Peyer's patch (tissue), 4 donors: ENCODE results near the gene CACNA2D4. TPM values are rescaled to one million over a fixed set of nuclear protein-coding genes. Genes with fewer than 3 reads are reported as not detected.

ENCODE experiments used
- DNase-seq, 3 donors: peaks; one replicate each; pipeline ENCODE4 v3.0.0-alpha.2; 2017 to 2019
- H3K27ac ChIP-seq, 4 donors: fragments of 200-600 bp; sonication (generic); one replicate each; pipeline ENCODE4 v1.5.1; 2016 to 2019
- H3K27me3 ChIP-seq, 2 donors: fragments of 200-600 bp; sonication (generic); one replicate each; pipeline ENCODE4 v1.5.1; 2019
- H3K36me3 ChIP-seq, 3 donors: fragments of 200-600 bp; sonication (generic); one replicate each; pipeline ENCODE4 v1.5.1; 2016 to 2019
- H3K4me1 ChIP-seq, 4 donors: fragments of 200-600 bp; sonication (generic); one replicate each; pipeline ENCODE4 v1.5.1; 2016 to 2019
- H3K4me3 ChIP-seq, 4 donors: fragments of 200-600 bp; sonication (generic); 1 replicate in 3 of 4; 2 replicates in 1 of 4; pipeline ENCODE4 v1.5.1; 2016 to 2019; ENCODE audit warnings: mild to moderate bottlenecking in 1 of 4
- H3K9me3 ChIP-seq, 4 donors: fragments of 200-600 bp; sonication (generic); one replicate each; pipeline ENCODE4 v1.5.1; 2016 to 2019; ENCODE audit warnings: mild to moderate bottlenecking in 1 of 4
- CTCF ChIP-seq, 6 experiments: fragments of 450-650 bp in 4 of 6; fragments of 200-600 bp in 2 of 6; sonication (generic) in 1 of 6; IDR thresholded peaks; one replicate each; pipeline ENCODE4 v1.5.1; 2017 to 2019; ENCODE audit warnings: antibody characterized with exemption in 6 of 6, mild to moderate bottlenecking in 3 of 6, moderate library complexity in 1 of 6
- POLR2A ChIP-seq, 2 donors: fragments of 450-650 bp; IDR thresholded peaks; one replicate each; pipeline ENCODE4 v1.5.1; 2017; ENCODE audit warnings: antibody characterized with exemption in 2 of 2, mild to moderate bottlenecking in 2 of 2, moderate library complexity in 2 of 2
- total RNA-seq, 4 donors: library from RNA; depleted of rRNA; stranded (reverse); fragments of >200 nt; gene quantifications; one replicate each; pipeline ENCODE4 v1.1.0, GENCODE V29; 2016

Gene CACNA2D4
- total RNA-seq, 4 donors from 2014 or later: 9.5 to 19.3 (median 12.3) TPM

GRCh38 chr12:1787714-1788113, 130.7 kb downstream of the CACNA2D4 start:
- no peaks in the 10 kb centered on the region for H3K27me3 ChIP-seq
- peaks cover 0 to 18% (median 0%) of the 10 kb centered on the region in 3 donors for H3K36me3 ChIP-seq
- TF ChIP-seq POLR2A (IDR thresholded peaks at IDR 0.05): no peak
- TF ChIP-seq CTCF (IDR thresholded peaks at IDR 0.05): no peak
- no peaks in the 10 kb centered on the region for H3K9me3 ChIP-seq
- H3K27ac ChIP-seq: no peak overlapping the region
- H3K4me1 ChIP-seq: peaks cover 0 to 7% (median 2%) of the 10 kb centered on the region in 4 donors
- H3K4me3 ChIP-seq: no peak overlapping the region
- no peak for DNase-seq

- H3K9me3 ChIP-seq: no peaks in the 10 kb centered on the region
- no peak for TF ChIP-seq CTCF (IDR thresholded peaks at IDR 0.05)
- TF ChIP-seq POLR2A (IDR thresholded peaks at IDR 0.05): no peak
- no peaks in the 10 kb centered on the region for H3K4me1 ChIP-seq
- H3K27ac ChIP-seq: no peak overlapping the region
- H3K4me3 ChIP-seq: no peak overlapping the region
- H3K27me3 ChIP-seq: no peaks in the 10 kb centered on the region
- DNase-seq: no peak
- peaks cover 0 to 21% (median 0%) of the 10 kb centered on the region in 3 donors for H3K36me3 ChIP-seq
These were observed 136.2 kb downstream of the CACNA2D4 start for GRCh38 chr12:1782215-1782614.

GRCh38 chr12:1781772-1782171, 136.7 kb downstream of the CACNA2D4 start:
- Histone ChIP-seq H3K27me3 (no peaks in the 10 kb centered on the region), H3K9me3 (no peaks in the 10 kb centered on the region), H3K27ac (no peak overlapping the region), H3K36me3 (peaks cover 0 to 17% (median 0%) of the 10 kb centered on the region in 3 donors), H3K4me1 (no peaks in the 10 kb centered on the region), H3K4me3 (no peak overlapping the region)
- TF ChIP-seq CTCF (IDR thresholded peaks at IDR 0.05): no peak
- TF ChIP-seq POLR2A (IDR thresholded peaks at IDR 0.05): no peak
- DNase-seq: no peak

GRCh38 chr12:1779783-1780182, 138.7 kb downstream of the CACNA2D4 start:
- Histone ChIP-seq H3K9me3 (no peaks in the 10 kb centered on the region), H3K27me3 (no peaks in the 10 kb centered on the region), H3K4me3 (no peak overlapping the region), H3K4me1 (no peaks in the 10 kb centered on the region), H3K36me3 (peaks cover 0 to 4% (median 0%) of the 10 kb centered on the region in 3 donors), H3K27ac (no peak overlapping the region)
- TF ChIP-seq POLR2A (IDR thresholded peaks at IDR 0.05) (no peak), CTCF (IDR thresholded peaks at IDR 0.05) (no peak)
- no peak for DNase-seq

GRCh38 chr12:1778911-1779310, 139.5 kb downstream of the CACNA2D4 start:
- Histone ChIP-seq H3K4me1 (no peaks in the 10 kb centered on the region), H3K36me3 (peaks cover 0 to 12% (median 0%) of the 10 kb centered on the region in 3 donors), H3K27ac (no peak overlapping the region), H3K9me3 (no peaks in the 10 kb centered on the region), H3K4me3 (no peak overlapping the region), H3K27me3 (no peaks in the 10 kb centered on the region)
- no peak for DNase-seq
- TF ChIP-seq POLR2A (IDR thresholded peaks at IDR 0.05) (no peak), CTCF (IDR thresholded peaks at IDR 0.05) (no peak)

GRCh38 chr12:1777798-1778197, 140.7 kb downstream of the CACNA2D4 start:
- no peak for DNase-seq
- H3K36me3 ChIP-seq: peaks cover 0 to 23% (median 0%) of the 10 kb centered on the region in 3 donors
- no peaks in the 10 kb centered on the region for H3K27me3 ChIP-seq
- no peaks in the 10 kb centered on the region for H3K9me3 ChIP-seq
- no peak overlapping the region for H3K4me3 ChIP-seq
- no peak overlapping the region for H3K27ac ChIP-seq
- TF ChIP-seq POLR2A (IDR thresholded peaks at IDR 0.05) (no peak), CTCF (IDR thresholded peaks at IDR 0.05) (no peak)
- no peaks in the 10 kb centered on the region for H3K4me1 ChIP-seq
